NCI-H2171 treated with DMSO at 0.1 percent for 48 hours (cell line): ENCODE data around the gene ZNF12.
"Not testable (repeated sequence)": the region's sequence is repeated elsewhere in the genome, so short reads cannot be mapped to it uniquely, and the experiment has no call there.

Experiments
- DNase-seq: peaks from one replicate; lab custom pipeline; 2025; lab: John Stamatoyannopoulos, UW

Gene ZNF12

GRCh38 chr7:6691609-6692106 lies 15.1 kb downstream of the ZNF12 start:
- DNase-seq = peak; percentile 5

- DNase-seq = no peak
Measured at GRCh38 chr7:6691103-6691502, 15.6 kb downstream of the ZNF12 start.

GRCh38 chr7:6680146-6680545 lies 26.6 kb downstream of the ZNF12 start:
- no peak for DNase-seq

GRCh38 chr7:6675807-6676405 lies 30.8 kb downstream of the ZNF12 start:
- no peak for DNase-seq

GRCh38 chr7:6670851-6671250 lies 35.9 kb downstream of the ZNF12 start:
- not testable (repeated sequence) for DNase-seq

- DNase-seq = no peak
Measured at GRCh38 chr7:6658618-6659345, 48.0 kb downstream of the ZNF12 start.

GRCh38 chr7:6656413-6656812 lies 50.3 kb downstream of the ZNF12 start:
- DNase-seq = no peak

GRCh38 chr7:6655636-6656385 lies 50.9 kb downstream of the ZNF12 start:
- DNase-seq = no peak

GRCh38 chr7:6654842-6655610 lies 51.7 kb downstream of the ZNF12 start:
- DNase-seq = no peak

- no peak for DNase-seq
Measured at GRCh38 chr7:6654113-6654841, 52.5 kb downstream of the ZNF12 start.

GRCh38 chr7:6653071-6654003 lies 53.4 kb downstream of the ZNF12 start:
- DNase-seq = no peak

GRCh38 chr7:6652446-6653011 lies 54.2 kb downstream of the ZNF12 start:
- no peak for DNase-seq

GRCh38 chr7:6651851-6652445 lies 54.8 kb downstream of the ZNF12 start:
- DNase-seq = no peak

GRCh38 chr7:6650521-6651011 lies 56.2 kb downstream of the ZNF12 start:
- DNase-seq = no peak

- no peak for DNase-seq
Measured at GRCh38 chr7:6650086-6650485, 56.7 kb downstream of the ZNF12 start.

GRCh38 chr7:6649241-6649961 lies 57.3 kb downstream of the ZNF12 start:
- DNase-seq = no peak

- DNase-seq = no peak
Measured at GRCh38 chr7:6648815-6649104, 58.0 kb downstream of the ZNF12 start.

GRCh38 chr7:6648066-6648814 lies 58.5 kb downstream of the ZNF12 start:
- DNase-seq = no peak
